ENCODE measurements around the gene LATS2. TPM values are rescaled to one million over a fixed set of nuclear protein-coding genes. Genes with fewer than 3 reads are reported as not detected.

The LATS2 gene
- total RNA-seq, 1 experiment from 2014 or later: 18.8 TPM

GRCh38 chr13:21075379-21076249, 14.2 kb upstream of the LATS2 start:
- ChIA-PET POLR2A (no interaction called here), RAD21 (ENCODE audit: low non-redundant PET in 1 of 2, low total read pairs in 2 of 2, uncharacterized antibody in 2 of 2, unreplicated experiment in 2 of 2) (no interaction called here), CTCF (no interaction called here)
- ATAC-seq (no peak), DNase-seq (ENCODE audit: low read depth, low spot score) (no peak)
- Histone ChIP-seq H3K9me2 (ENCODE audit: insufficient read depth) (no peaks in the 10 kb centered on the region), H3K27ac (ENCODE audit: low read depth, low read length) (no peak overlapping the region), H4K20me1 (ENCODE audit: insufficient read depth) (no peaks in the 10 kb centered on the region), H3K9me3 (ENCODE audit: control insufficient read depth in 1 of 2, insufficient read depth in 1 of 2, low read depth in 1 of 2, low read length in 2 of 2) (no peaks in the 10 kb centered on the region), H3K27me3 (ENCODE audit: insufficient read depth, low read length) (no peaks in the 10 kb centered on the region), H3K4me1 (ENCODE audit: control insufficient read depth in 1 of 2, insufficient read depth in 2 of 2, low read length in 2 of 2) (no peaks in the 10 kb centered on the region), H3K9ac (ENCODE audit: low read length) (no peak overlapping the region), H2AFZ (ENCODE audit: low read depth, low read length, poor library complexity, severe bottlenecking) (no peak overlapping the region), H3K36me3 (ENCODE audit: control insufficient read depth in 1 of 2, insufficient read depth in 2 of 2, low read length in 2 of 2) (no peaks in the 10 kb centered on the region), H3K4me3 (replicated peaks in 1 of 2; ENCODE audit: low read depth in 1 of 2, low read length in 2 of 2) (no peak overlapping the region), H3K4me2 (ENCODE audit: low read length) (no peak overlapping the region), H3K79me2 (ENCODE audit: insufficient read depth, low read length) (no peaks in the 10 kb centered on the region)
- BruUV-seq (replicated peaks): no TSS peak
- intact Hi-C loops (cut with micrococcal nuclease): no loop called here
- TF ChIP-seq POLR2A (IDR thresholded peaks at IDR 0.05; ENCODE audit: borderline replicate concordance, extremely low read depth, insufficient read depth, insufficient read length) (no peak), ELF1 (IDR thresholded peaks at IDR 0.05; ENCODE audit: borderline replicate concordance, low read depth) (no peak)

DNA sequence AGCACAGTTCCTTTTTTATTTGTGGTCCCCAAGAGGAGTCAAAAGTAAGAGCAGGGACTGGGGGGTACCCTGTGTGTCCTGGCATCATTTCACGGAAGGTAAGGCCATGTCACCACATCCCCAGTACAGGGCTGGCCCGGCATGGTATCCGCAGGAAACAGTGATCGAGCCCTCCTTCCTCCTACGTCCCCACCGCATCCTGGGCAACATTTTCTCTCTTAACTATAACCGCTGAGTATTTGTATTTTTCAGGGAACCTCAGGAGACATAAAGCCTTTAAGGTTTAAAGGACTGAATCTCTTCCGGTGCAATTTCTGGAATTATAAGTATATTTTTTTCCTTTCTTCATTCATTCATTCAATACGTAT, 13.6 kb upstream of the LATS2 start:
- ChIA-PET RAD21 (ENCODE audit: low non-redundant PET in 1 of 2, low total read pairs in 2 of 2, uncharacterized antibody in 2 of 2, unreplicated experiment in 2 of 2) (no interaction called here), CTCF (no interaction called here), POLR2A (no interaction called here)
- Histone ChIP-seq H3K36me3 (ENCODE audit: control insufficient read depth in 1 of 2, insufficient read depth in 2 of 2, low read length in 2 of 2) (no peaks in the 10 kb centered on the region), H3K4me1 (ENCODE audit: control insufficient read depth in 1 of 2, insufficient read depth in 2 of 2, low read length in 2 of 2) (no peaks in the 10 kb centered on the region; a peak in 1 of 4 replicates), H3K9me2 (ENCODE audit: insufficient read depth) (no peaks in the 10 kb centered on the region), H3K4me2 (ENCODE audit: low read length) (no peak overlapping the region), H3K79me2 (ENCODE audit: insufficient read depth, low read length) (no peaks in the 10 kb centered on the region), H3K4me3 (replicated peaks in 1 of 2; ENCODE audit: low read depth in 1 of 2, low read length in 2 of 2) (no peak overlapping the region), H3K9me3 (ENCODE audit: control insufficient read depth in 1 of 2, insufficient read depth in 1 of 2, low read depth in 1 of 2, low read length in 2 of 2) (no peaks in the 10 kb centered on the region), H3K27ac (ENCODE audit: low read depth, low read length) (no peak overlapping the region), H2AFZ (ENCODE audit: low read depth, low read length, poor library complexity, severe bottlenecking) (no peak overlapping the region), H3K9ac (ENCODE audit: low read length) (no peak overlapping the region), H3K27me3 (ENCODE audit: insufficient read depth, low read length) (no peaks in the 10 kb centered on the region), H4K20me1 (ENCODE audit: insufficient read depth) (no peaks in the 10 kb centered on the region)
- no peak for DNase-seq (ENCODE audit: low read depth, low spot score)
- no peak for ATAC-seq
- TF ChIP-seq ATF3 (IDR thresholded peaks at IDR 0.05) (no peak), POLR2A (IDR thresholded peaks at IDR 0.05; ENCODE audit: borderline replicate concordance, extremely low read depth, insufficient read depth, insufficient read length) (no peak), SP1 (IDR thresholded peaks at IDR 0.05; ENCODE audit: low read depth) (no peak), TCF7L2 (IDR thresholded peaks at IDR 0.05; ENCODE audit: borderline replicate concordance, extremely low read depth, insufficient read depth, insufficient read length) (no peak), SIN3A (IDR thresholded peaks at IDR 0.05; ENCODE audit: low read depth) (no peak)
- BruUV-seq (replicated peaks): no TSS peak
- intact Hi-C loops (cut with micrococcal nuclease): no loop called here

Data from HCT116 (cell line).